Gastrocnemius medialis (tissue), 4 donors: Measurements from ENCODE around the gene OR4D1. TPM values are rescaled to one million over a fixed set of nuclear protein-coding genes. Genes with fewer than 3 reads are reported as not detected.

ENCODE experiments used
- ATAC-seq, 2 donors: fragments of 150-250 bp; one replicate each; pipeline ENCODE4 v1.9.1; 2016
- DNase-seq, 2 donors: peaks; one replicate each; pipeline ENCODE4 v3.0.0-alpha.2; 2019
- H3K27ac ChIP-seq, 4 donors: fragments of 200-600 bp; sonication (generic); 1 replicate in 1 of 4; 2 replicates in 3 of 4; pipeline ENCODE4 v1.5.1; 2016 to 2018; ENCODE audit warnings: mild to moderate bottlenecking in 2 of 4, moderate library complexity in 1 of 4
- H3K27me3 ChIP-seq, 3 donors: fragments of 200-600 bp; sonication (generic) in 2 of 3; 1 replicate in 1 of 3; 2 replicates in 2 of 3; pipeline versions ENCODE4 v1.5.1 to v1.6.0; 2016 to 2019; ENCODE audit warnings: mild to moderate bottlenecking in 1 of 3, moderate library complexity in 1 of 3
- H3K36me3 ChIP-seq, 2 donors: fragments of 200-600 bp; sonication (generic) in 1 of 2; one replicate each; pipeline ENCODE4 v1.5.1; 2017 to 2018
- H3K4me1 ChIP-seq, 2 donors: fragments of 200-600 bp; sonication (generic) in 1 of 2; one replicate each; pipeline ENCODE4 v1.5.1; 2016 to 2017; ENCODE audit warnings: mild to moderate bottlenecking in 2 of 2
- H3K4me3 ChIP-seq, 4 donors: fragments of 200-600 bp; sonication (generic) in 3 of 4; 1 replicate in 1 of 4; 2 replicates in 3 of 4; pipeline ENCODE4 v1.5.1; 2016 to 2019; ENCODE audit warnings: mild to moderate bottlenecking in 2 of 4
- H3K9me3 ChIP-seq, 3 donors: fragments of 200-600 bp; sonication (generic) in 2 of 3; 1 replicate in 1 of 3; 2 replicates in 2 of 3; pipeline ENCODE4 v1.5.1; 2016 to 2019
- POLR2A ChIP-seq, 2 donors: fragments of 450-650 bp; IDR thresholded peaks; one replicate each; pipeline ENCODE4 v1.6.1; 2017; ENCODE audit warnings: antibody characterized with exemption in 2 of 2, mild to moderate bottlenecking in 2 of 2, moderate library complexity in 2 of 2
- in situ Hi-C, 4 donors: fragments of 200-750 bp; cut with MboI; loops; one replicate each; pipeline versions ENCODE4 v1.15.0 to v1.8.0; 2017; ENCODE audit warnings: low sequenced_read_pairs in 4 of 4
- intact Hi-C: fragments of 100-400 bp; cut with DNase I; formaldehyde crosslinking; loops from one replicate; pipeline ENCODE4 v1.15.1; 2023; ENCODE audit warnings: low total_unique reads
- total RNA-seq, 4 donors: library from RNA; depleted of rRNA; stranded (reverse); fragments of >200 nt; gene quantifications; one replicate each; pipeline versions ENCODE4 v1.1.0 to v1.2.3, GENCODE V29; 2016
- TF ChIP-seq, protein P1 (sequence below), 5 experiments: fragments of 450-650 bp in 3 of 5; fragments of 200-600 bp in 2 of 5; sonication (generic) in 2 of 5; IDR thresholded peaks in 4 of 5; conservative IDR thresholded peaks in 1 of 5; 1 replicate in 4 of 5; 2 replicates in 1 of 5; pipeline ENCODE4 v1.5.1; 2016 to 2019; ENCODE audit warnings: antibody characterized with exemption in 5 of 5, mild to moderate bottlenecking in 3 of 5, moderate library complexity in 3 of 5

The OR4D1 gene
- total RNA-seq, 4 donors from 2014 or later = not detected

DNA sequence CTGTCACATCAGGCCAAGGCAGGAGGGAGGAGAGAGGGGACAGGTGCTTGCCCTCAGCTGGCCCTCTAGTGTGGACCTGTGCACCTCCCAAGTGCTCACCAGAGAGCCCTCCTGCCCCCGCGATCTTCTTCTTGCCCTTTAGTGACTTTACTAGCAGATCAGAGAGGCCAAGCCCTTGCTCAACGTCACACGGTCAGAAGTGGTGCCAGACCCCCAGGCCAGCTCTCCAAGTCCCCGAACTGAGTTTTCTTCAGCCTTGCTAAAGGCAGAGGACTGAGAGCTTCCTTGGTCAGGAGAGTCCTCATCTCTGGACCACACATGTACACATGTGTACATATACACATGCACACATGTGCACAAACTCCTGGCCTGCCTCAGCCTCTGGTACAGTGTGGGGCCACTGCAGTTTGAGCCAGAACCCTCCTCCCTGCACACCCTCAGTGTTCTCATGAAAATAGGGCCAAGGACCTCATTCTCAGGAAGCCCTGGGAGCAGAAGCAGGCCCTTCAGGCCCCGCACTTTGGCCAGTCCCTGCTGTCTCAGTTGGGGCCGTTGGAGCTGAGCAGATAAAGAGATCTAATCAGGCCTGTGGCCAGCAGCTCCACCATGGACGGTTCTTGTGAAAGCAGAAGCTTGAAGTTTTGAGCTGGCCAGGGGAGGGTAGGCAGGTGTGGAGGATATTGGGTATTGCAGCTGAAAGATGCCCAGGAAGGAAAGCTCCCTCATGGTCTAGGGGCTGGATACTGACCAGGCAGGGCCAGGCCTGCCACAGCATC, 37.0 kb downstream of the OR4D1 start:
- intact Hi-C loops (no loop called here), in situ Hi-C loops (no loop called here)
- no peak for ATAC-seq
- TF ChIP-seq, protein P1, sequence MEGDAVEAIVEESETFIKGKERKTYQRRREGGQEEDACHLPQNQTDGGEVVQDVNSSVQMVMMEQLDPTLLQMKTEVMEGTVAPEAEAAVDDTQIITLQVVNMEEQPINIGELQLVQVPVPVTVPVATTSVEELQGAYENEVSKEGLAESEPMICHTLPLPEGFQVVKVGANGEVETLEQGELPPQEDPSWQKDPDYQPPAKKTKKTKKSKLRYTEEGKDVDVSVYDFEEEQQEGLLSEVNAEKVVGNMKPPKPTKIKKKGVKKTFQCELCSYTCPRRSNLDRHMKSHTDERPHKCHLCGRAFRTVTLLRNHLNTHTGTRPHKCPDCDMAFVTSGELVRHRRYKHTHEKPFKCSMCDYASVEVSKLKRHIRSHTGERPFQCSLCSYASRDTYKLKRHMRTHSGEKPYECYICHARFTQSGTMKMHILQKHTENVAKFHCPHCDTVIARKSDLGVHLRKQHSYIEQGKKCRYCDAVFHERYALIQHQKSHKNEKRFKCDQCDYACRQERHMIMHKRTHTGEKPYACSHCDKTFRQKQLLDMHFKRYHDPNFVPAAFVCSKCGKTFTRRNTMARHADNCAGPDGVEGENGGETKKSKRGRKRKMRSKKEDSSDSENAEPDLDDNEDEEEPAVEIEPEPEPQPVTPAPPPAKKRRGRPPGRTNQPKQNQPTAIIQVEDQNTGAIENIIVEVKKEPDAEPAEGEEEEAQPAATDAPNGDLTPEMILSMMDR (IDR thresholded peaks at IDR 0.05 in 4 of 5, conservative IDR thresholded peaks at IDR 0.05 in 1 of 5) = no peak
- no peak for TF ChIP-seq POLR2A (IDR thresholded peaks at IDR 0.05)
- H3K9me3 ChIP-seq = no peaks in the 10 kb centered on the region
- no peak overlapping the region for H3K4me3 ChIP-seq
- DNase-seq = no peak
- no peak overlapping the region for H3K27ac ChIP-seq
- peaks cover 0 to 5% (median 0%) of the 10 kb centered on the region in 3 donors for H3K27me3 ChIP-seq
- H3K4me1 ChIP-seq = no peaks in the 10 kb centered on the region
- H3K36me3 ChIP-seq = no peaks in the 10 kb centered on the region

DNA sequence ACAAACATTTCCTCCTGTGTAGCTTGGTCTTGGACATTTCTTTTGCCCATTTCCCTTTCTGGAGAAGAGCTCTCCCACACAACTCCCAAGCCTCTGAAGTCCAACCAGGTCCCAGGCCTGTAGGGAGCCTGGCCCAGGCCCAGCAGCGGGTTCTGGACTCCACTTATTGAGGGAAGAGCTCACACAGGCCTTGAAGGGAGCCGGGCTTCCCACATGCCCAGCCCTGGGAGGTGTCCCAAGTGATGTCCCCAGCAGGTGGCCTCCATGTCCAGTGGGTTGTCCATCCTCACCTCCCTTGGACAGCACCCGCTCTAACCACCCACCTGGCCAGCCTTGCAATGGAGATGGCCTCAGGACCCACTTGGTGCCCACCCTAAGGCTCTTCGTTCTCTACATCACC, 38.4 kb downstream of the OR4D1 start:
- DNase-seq = no peak
- peaks cover 0 to 10% (median 3%) of the 10 kb centered on the region in 3 donors for H3K27me3 ChIP-seq
- no peak overlapping the region for H3K4me3 ChIP-seq
- in situ Hi-C loops (no loop called here), intact Hi-C loops (no loop called here)
- TF ChIP-seq, protein P1 (IDR thresholded peaks at IDR 0.05 in 4 of 5, conservative IDR thresholded peaks at IDR 0.05 in 1 of 5) = no peak
- ATAC-seq = no peak
- H3K36me3 ChIP-seq = no peaks in the 10 kb centered on the region
- H3K27ac ChIP-seq = no peak overlapping the region
- H3K4me1 ChIP-seq = no peaks in the 10 kb centered on the region
- no peaks in the 10 kb centered on the region for H3K9me3 ChIP-seq

DNA sequence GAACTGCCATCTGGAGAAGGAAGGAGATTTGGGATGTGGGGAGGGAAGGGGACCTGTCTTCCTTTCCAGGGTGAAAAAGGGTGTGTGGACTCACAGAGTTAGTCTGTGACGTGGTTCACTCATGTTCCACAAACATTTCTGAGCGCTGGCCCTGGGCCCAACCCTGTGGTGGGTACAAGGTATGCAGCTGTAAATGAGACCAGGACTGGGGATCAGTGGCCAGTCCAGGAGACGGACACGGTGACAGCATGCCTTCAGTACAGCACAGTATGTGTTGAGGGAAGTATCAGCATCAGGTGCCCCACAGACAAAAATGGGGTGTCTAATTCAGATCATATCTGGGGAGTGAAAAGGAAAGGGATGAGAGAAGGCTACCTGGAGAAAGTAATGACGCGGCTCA, 38.9 kb downstream of the OR4D1 start:
- DNase-seq (no peak), ATAC-seq (no peak)
- TF ChIP-seq, protein P1 (IDR thresholded peaks at IDR 0.05 in 4 of 5, conservative IDR thresholded peaks at IDR 0.05 in 1 of 5) = no peak
- TF ChIP-seq POLR2A (IDR thresholded peaks at IDR 0.05) = no peak
- no peak overlapping the region for H3K4me3 ChIP-seq
- no peaks in the 10 kb centered on the region for H3K4me1 ChIP-seq
- H3K36me3 ChIP-seq = no peaks in the 10 kb centered on the region
- H3K9me3 ChIP-seq = no peaks in the 10 kb centered on the region
- peaks cover 0 to 10% (median 3%) of the 10 kb centered on the region in 3 donors for H3K27me3 ChIP-seq
- intact Hi-C loops = no loop called here
- in situ Hi-C loops = no loop called here
- H3K27ac ChIP-seq = no peak overlapping the region

DNA sequence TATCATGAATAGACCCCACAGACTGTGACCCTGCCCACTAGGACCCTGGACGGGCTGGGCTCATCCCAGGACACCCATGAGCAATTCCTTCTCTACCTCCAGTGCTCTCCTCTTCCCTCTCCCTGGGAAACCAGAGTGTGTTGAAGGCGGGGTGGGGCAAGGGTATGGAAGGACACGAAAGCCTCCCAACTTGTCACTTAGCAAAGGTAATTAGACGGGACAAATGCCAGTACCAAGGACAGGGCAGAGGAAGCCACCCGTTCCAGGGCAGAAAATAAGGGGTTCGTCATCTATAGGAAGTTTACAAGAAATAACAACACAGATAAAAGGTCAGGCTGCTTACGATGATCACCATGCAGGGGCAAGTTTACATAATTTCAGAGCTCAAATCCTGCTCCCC, 39.5 kb downstream of the OR4D1 start:
- no peak for DNase-seq
- no peak for ATAC-seq
- no peaks in the 10 kb centered on the region for H3K9me3 ChIP-seq
- no peak overlapping the region for H3K27ac ChIP-seq
- peaks cover 0 to 10% (median 3%) of the 10 kb centered on the region in 3 donors for H3K27me3 ChIP-seq
- in situ Hi-C loops = no loop called here
- H3K36me3 ChIP-seq = no peaks in the 10 kb centered on the region
- no peaks in the 10 kb centered on the region for H3K4me1 ChIP-seq
- H3K4me3 ChIP-seq = no peak overlapping the region
- intact Hi-C loops = no loop called here
- TF ChIP-seq POLR2A (IDR thresholded peaks at IDR 0.05) = no peak
- TF ChIP-seq, protein P1 (IDR thresholded peaks at IDR 0.05 in 4 of 5, conservative IDR thresholded peaks at IDR 0.05 in 1 of 5) = no peak
